Endothelial cell (in vitro differentiated cells): ENCODE results near the gene RUNX2. TPM values are rescaled to one million over a fixed set of nuclear protein-coding genes. Genes with fewer than 3 reads are reported as not detected.

Experiments used
- DNase-seq: peaks from one replicate; pipeline ENCODE4 v3.0.0; 2021; ENCODE audit warnings: low spot score
- H3K27ac Mint-ChIP-seq: one replicate; pipeline ENCODE4 v1.8.0; 2021; ENCODE audit warnings: mixed read lengths, inconsistent platforms; ENCODE audit not compliant: unreplicated experiment
- H3K27me3 Mint-ChIP-seq: one replicate; pipeline ENCODE4 v1.8.0; 2021; ENCODE audit warnings: mild to moderate bottlenecking, moderate library complexity, mixed read lengths, inconsistent platforms; ENCODE audit not compliant: unreplicated experiment
- H3K36me3 Mint-ChIP-seq: one replicate; pipeline ENCODE4 v1.8.0; 2021; ENCODE audit warnings: mild to moderate bottlenecking, low read depth, mixed read lengths, inconsistent platforms; ENCODE audit not compliant: unreplicated experiment
- H3K4me1 Mint-ChIP-seq: one replicate; pipeline ENCODE4 v1.8.0; 2021; ENCODE audit warnings: mild to moderate bottlenecking, mixed read lengths, inconsistent platforms; ENCODE audit not compliant: unreplicated experiment
- H3K4me3 Mint-ChIP-seq: one replicate; pipeline ENCODE4 v1.8.0; 2021; ENCODE audit warnings: mild to moderate bottlenecking, mixed read lengths, inconsistent platforms; ENCODE audit not compliant: unreplicated experiment
- H3K9me3 Mint-ChIP-seq: one replicate; pipeline ENCODE4 v1.8.0; 2021; ENCODE audit warnings: mixed read lengths, inconsistent platforms; ENCODE audit not compliant: unreplicated experiment
- total RNA-seq: library from RNA; stranded (reverse); fragmentation: NEBNext Ultra II Directional; extraction: Animal tissue kit (Norgen Biotek cat#: 25700); gene quantifications from one replicate; pipeline ENCODE4 v1.2.1, GENCODE V29; 2021; ENCODE audit not compliant: unreplicated experiment
- TF ChIP-seq, protein P1 (sequence below): fragments of 200-600 bp; sonication (generic); IDR thresholded peaks from one replicate; pipeline ENCODE4 v1.5.0; 2021; ENCODE audit warnings: antibody characterized with exemption; ENCODE audit not compliant: unreplicated experiment

Gene RUNX2
- total RNA-seq, 1 donor from 2014 or later = 1.8 TPM

- H3K27ac Mint-ChIP-seq = no peak overlapping the region
- peaks cover 2% of the 10 kb centered on the region for H3K4me1 Mint-ChIP-seq
- no peaks in the 10 kb centered on the region for H3K36me3 Mint-ChIP-seq
- no peak overlapping the region for H3K4me3 Mint-ChIP-seq
- no peak for DNase-seq
- no peaks in the 10 kb centered on the region for H3K27me3 Mint-ChIP-seq
- TF ChIP-seq, protein P1, sequence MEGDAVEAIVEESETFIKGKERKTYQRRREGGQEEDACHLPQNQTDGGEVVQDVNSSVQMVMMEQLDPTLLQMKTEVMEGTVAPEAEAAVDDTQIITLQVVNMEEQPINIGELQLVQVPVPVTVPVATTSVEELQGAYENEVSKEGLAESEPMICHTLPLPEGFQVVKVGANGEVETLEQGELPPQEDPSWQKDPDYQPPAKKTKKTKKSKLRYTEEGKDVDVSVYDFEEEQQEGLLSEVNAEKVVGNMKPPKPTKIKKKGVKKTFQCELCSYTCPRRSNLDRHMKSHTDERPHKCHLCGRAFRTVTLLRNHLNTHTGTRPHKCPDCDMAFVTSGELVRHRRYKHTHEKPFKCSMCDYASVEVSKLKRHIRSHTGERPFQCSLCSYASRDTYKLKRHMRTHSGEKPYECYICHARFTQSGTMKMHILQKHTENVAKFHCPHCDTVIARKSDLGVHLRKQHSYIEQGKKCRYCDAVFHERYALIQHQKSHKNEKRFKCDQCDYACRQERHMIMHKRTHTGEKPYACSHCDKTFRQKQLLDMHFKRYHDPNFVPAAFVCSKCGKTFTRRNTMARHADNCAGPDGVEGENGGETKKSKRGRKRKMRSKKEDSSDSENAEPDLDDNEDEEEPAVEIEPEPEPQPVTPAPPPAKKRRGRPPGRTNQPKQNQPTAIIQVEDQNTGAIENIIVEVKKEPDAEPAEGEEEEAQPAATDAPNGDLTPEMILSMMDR = no peak
- no peaks in the 10 kb centered on the region for H3K9me3 Mint-ChIP-seq
Measured at GRCh38 chr6:45634231-45634630, 306.1 kb downstream of the RUNX2 start.

- no peak overlapping the region for H3K27ac Mint-ChIP-seq
- peaks cover 2% of the 10 kb centered on the region for H3K4me1 Mint-ChIP-seq
- no peaks in the 10 kb centered on the region for H3K9me3 Mint-ChIP-seq
- no peak overlapping the region for H3K4me3 Mint-ChIP-seq
- TF ChIP-seq, protein P1 = no peak
- no peaks in the 10 kb centered on the region for H3K36me3 Mint-ChIP-seq
- H3K27me3 Mint-ChIP-seq = peaks cover 2% of the 10 kb centered on the region
- no peak for DNase-seq
Measured at GRCh38 chr6:45635284-45635867, 307.2 kb downstream of the RUNX2 start.

DNA sequence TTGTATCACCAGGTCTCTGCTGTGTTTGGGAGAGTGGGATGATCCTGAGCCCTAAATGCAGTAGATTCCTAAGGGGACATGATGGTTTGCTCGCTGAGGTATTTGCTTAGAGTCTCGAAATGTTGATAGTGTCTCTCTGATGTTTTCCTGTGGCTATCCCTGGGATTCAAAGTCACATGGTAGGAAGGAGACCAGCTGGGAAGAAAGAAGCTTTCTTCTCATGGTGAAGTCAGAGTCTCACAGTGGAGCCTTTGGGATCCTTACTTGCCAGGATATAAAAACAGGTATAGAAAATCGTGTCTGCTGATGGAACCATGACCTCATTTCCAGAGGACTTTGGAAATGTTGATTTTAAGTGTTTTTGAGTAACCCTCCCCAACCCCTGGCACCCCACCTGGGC is 308.9 kb downstream of the RUNX2 start:
- no peaks in the 10 kb centered on the region for H3K9me3 Mint-ChIP-seq
- H3K4me1 Mint-ChIP-seq = peaks cover 2% of the 10 kb centered on the region
- TF ChIP-seq, protein P1 = no peak

GRCh38 chr6:45637611-45638257 is 309.6 kb downstream of the RUNX2 start:
- no peak overlapping the region for H3K4me3 Mint-ChIP-seq
- TF ChIP-seq, protein P1 = no peak
- H3K27ac Mint-ChIP-seq = no peak overlapping the region
- H3K36me3 Mint-ChIP-seq = no peaks in the 10 kb centered on the region
- no peaks in the 10 kb centered on the region for H3K9me3 Mint-ChIP-seq
- peaks cover 2% of the 10 kb centered on the region for H3K27me3 Mint-ChIP-seq
- DNase-seq = no peak
- peaks cover 2% of the 10 kb centered on the region for H3K4me1 Mint-ChIP-seq

More for the DNA sequence above, 308.9 kb downstream of the RUNX2 start:
- Mint-ChIP-seq H3K27ac (no peak overlapping the region), H3K36me3 (no peaks in the 10 kb centered on the region), H3K27me3 (peaks cover 2% of the 10 kb centered on the region), H3K4me3 (no peak overlapping the region)
- no peak for DNase-seq

- H3K27ac Mint-ChIP-seq = no peak overlapping the region
- peaks cover 2% of the 10 kb centered on the region for H3K27me3 Mint-ChIP-seq
- TF ChIP-seq, protein P1 = no peak
- H3K4me1 Mint-ChIP-seq = peaks cover 2% of the 10 kb centered on the region
- no peak overlapping the region for H3K4me3 Mint-ChIP-seq
- no peaks in the 10 kb centered on the region for H3K36me3 Mint-ChIP-seq
- no peaks in the 10 kb centered on the region for H3K9me3 Mint-ChIP-seq
- no peak for DNase-seq
Measured at GRCh38 chr6:45640081-45640491, 312.0 kb downstream of the RUNX2 start.
